ENCODE data around the gene OPN1MW3.

- TF ChIP-seq CTCF (IDR thresholded peaks at IDR 0.05) (no peak), POLR2A (IDR thresholded peaks at IDR 0.05) (no peak)
Observed at GRCh38 chrX:154309041-154309775, 51.8 kb downstream of the OPN1MW3 start.
